Cardiac muscle cell (in vitro differentiated cells and primary cell): ENCODE results near the gene BRI3. TPM values are rescaled to one million over a fixed set of nuclear protein-coding genes. Genes with fewer than 3 reads are reported as not detected.
A peak's percentile ranks its signal among the peaks of the same experiment; 100 is the strongest.

ENCODE experiments used
- DNase-seq, 2 donors: peaks; one replicate each; pipeline versions ENCODE4 v3.0.0 to v3.0.0-alpha.2; 2010 to 2017; ENCODE audit warnings: low read depth in 1 of 2, low spot score in 1 of 2
- H3K27ac ChIP-seq: fragments of 200-600 bp; sonication (generic); 2 replicates; pipeline ENCODE4 v1.5.1; 2016
- H3K27me3 ChIP-seq: fragments of 200-600 bp; sonication (generic); 2 replicates; pipeline ENCODE4 v1.6.0; 2016; ENCODE audit warnings: control low read depth
- H3K36me3 ChIP-seq: fragments of 200-600 bp; sonication (generic); 2 replicates; pipeline ENCODE4 v1.5.1; 2016; ENCODE audit warnings: control low read depth
- H3K4me1 ChIP-seq: fragments of 200-600 bp; sonication (generic); 2 replicates; pipeline ENCODE4 v1.8.1; 2017; ENCODE audit warnings: low read depth, mild to moderate bottlenecking, mixed run types
- H3K4me3 ChIP-seq: fragments of 200-600 bp; sonication (generic); 2 replicates; pipeline ENCODE4 v1.5.1; 2016; ENCODE audit warnings: mild to moderate bottlenecking
- H3K9me3 ChIP-seq: fragments of 200-600 bp; sonication (generic); 2 replicates; pipeline ENCODE4 v1.5.1; 2017; ENCODE audit warnings: low read depth, mild to moderate bottlenecking, control low read depth
- polyA plus RNA-seq: library from polyadenylated mRNA; unstranded; fragments of >200 nt; fragmentation: Nextera tagmentation; extraction: Ambion mirVana; gene quantifications from 2 replicates; pipeline ENCODE4 v1.2.1, GENCODE V29; 2016
- total RNA-seq: library from RNA; depleted of rRNA; stranded (reverse); fragments of >200 nt; gene quantifications from 2 replicates; pipeline ENCODE4 v1.2.3, GENCODE V29; 2016
- TF ChIP-seq, protein P1 (sequence below): IDR thresholded peaks from 2 replicates; pipeline ENCODE4 v1.5.1; 2012; ENCODE audit warnings: low read depth, mild to moderate bottlenecking, low read length

The BRI3 gene
- total and polyA plus RNA-seq, 2 experiments from 2014 or later = 23.0 to 50.8 TPM

DNA sequence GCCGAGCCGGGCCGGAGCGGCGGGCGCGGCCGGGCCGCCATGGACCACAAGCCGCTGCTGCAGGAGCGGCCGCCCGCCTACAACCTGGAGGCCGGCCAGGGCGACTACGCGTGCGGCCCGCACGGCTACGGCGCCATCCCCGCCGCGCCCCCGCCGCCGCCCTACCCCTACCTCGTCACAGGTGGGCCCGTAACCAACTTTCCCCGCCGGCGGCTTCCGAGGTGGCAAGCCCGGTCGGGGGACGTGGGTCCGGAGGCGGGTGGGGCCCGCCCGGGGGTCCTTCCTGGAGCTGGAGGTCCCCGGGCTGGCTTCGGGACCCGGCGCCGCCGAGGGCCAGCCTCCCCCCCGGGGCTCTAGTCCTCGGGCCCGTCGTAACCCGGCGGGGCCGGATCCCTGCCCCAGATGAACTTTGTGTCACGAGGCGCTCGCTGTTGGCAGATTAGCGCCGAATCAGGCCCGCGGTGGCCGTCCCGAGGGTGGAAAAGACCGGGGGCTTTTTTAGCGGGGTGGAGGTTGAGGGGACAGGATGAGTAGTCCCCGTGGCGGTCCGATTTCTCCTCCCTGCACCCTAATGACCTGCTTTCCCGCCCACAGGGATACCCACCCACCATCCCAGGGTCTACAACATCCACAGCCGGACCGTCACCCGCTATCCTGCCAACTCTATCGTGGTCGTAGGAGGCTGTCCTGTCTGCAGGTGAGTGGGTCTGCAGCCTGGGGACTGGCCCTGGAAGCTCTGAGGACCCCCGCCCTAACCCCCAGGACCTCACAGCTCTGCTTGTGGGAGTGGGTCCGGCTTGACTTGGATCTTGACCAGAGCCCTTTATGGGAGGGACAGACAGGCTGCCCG is 496 bp downstream of the BRI3 start:
- Histone ChIP-seq H3K36me3 (no peaks in the 10 kb centered on the region), H3K27me3 (no peaks in the 10 kb centered on the region), H3K9me3 (no peaks in the 10 kb centered on the region), H3K4me1 (peaks cover 22% of the 10 kb centered on the region), H3K4me3 (peak overlapping the region; percentile 100), H3K27ac (peak overlapping the region; percentile 81)
- no peak for DNase-seq
- TF ChIP-seq, protein P1, sequence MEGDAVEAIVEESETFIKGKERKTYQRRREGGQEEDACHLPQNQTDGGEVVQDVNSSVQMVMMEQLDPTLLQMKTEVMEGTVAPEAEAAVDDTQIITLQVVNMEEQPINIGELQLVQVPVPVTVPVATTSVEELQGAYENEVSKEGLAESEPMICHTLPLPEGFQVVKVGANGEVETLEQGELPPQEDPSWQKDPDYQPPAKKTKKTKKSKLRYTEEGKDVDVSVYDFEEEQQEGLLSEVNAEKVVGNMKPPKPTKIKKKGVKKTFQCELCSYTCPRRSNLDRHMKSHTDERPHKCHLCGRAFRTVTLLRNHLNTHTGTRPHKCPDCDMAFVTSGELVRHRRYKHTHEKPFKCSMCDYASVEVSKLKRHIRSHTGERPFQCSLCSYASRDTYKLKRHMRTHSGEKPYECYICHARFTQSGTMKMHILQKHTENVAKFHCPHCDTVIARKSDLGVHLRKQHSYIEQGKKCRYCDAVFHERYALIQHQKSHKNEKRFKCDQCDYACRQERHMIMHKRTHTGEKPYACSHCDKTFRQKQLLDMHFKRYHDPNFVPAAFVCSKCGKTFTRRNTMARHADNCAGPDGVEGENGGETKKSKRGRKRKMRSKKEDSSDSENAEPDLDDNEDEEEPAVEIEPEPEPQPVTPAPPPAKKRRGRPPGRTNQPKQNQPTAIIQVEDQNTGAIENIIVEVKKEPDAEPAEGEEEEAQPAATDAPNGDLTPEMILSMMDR = no peak

DNA sequence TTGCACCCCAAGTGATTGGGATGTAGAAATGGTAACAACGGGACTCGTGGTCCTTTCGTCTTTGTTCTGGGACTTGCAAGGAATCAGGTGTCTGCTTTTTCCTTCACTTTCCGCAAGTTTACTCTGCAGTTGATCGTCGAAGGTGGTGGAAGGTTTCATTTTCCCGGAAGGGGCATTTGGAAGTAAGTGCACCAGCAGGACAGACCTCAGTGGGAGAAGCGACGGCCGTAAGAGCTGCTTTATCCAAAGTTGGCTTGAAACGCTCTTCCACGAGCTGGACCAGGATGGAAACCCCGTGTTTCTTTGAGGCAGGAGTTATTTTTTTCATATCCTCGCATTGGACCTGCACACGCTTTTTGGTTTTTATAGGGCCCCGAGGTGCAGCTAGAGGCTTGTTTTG is 1.2 kb downstream of the BRI3 start:
- H3K36me3 ChIP-seq = no peaks in the 10 kb centered on the region
- no peaks in the 10 kb centered on the region for H3K27me3 ChIP-seq
- H3K4me3 ChIP-seq = peak overlapping the region; percentile 100
- no peak for DNase-seq
- H3K27ac ChIP-seq = no peak overlapping the region
- TF ChIP-seq, protein P1 = no peak
- peaks cover 29% of the 10 kb centered on the region for H3K4me1 ChIP-seq
- no peaks in the 10 kb centered on the region for H3K9me3 ChIP-seq

DNA sequence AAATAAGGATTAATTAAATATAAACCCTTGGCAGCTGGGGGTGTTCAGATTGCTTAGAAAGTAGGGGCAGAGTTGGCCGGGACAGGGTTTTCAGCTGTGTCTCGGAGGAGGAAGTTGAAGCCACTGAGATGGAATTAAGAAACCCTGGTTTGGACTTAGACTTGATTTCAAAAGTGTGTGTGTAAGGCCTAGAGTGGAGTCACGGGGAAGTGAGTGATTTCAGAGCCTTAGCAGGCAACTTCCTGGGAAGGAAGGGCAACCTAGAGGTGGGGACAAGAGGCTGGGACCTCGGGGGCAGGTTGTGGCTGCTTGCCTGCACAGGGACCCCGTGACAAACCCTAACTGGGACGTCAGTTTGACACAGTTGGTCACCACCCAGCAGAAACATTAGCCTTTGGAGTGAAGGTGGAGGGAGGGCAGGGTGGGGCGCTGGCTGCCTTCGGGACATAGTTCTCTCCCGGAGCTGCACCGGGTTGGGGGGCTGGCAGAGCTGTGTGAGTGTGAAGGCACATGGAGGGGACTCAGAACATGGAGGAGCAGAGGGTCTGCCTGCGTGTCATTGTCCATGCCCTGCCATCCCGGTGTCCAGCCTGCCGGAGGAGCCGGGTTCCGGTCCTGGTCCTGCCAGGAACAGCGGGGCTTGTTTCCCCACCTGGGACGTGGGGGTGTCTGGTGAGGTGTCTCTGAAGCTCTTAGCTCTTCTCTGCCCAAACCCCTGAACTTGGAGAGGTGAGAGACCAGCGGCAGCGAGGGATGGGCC is 1.8 kb downstream of the BRI3 start:
- TF ChIP-seq, protein P1 = no peak
- Histone ChIP-seq H3K4me1 (peaks cover 29% of the 10 kb centered on the region), H3K27ac (no peak overlapping the region), H3K27me3 (no peaks in the 10 kb centered on the region), H3K9me3 (no peaks in the 10 kb centered on the region), H3K36me3 (no peaks in the 10 kb centered on the region), H3K4me3 (no peak overlapping the region)
- peak in 1 of 2 donors; percentile 66 for DNase-seq

DNA sequence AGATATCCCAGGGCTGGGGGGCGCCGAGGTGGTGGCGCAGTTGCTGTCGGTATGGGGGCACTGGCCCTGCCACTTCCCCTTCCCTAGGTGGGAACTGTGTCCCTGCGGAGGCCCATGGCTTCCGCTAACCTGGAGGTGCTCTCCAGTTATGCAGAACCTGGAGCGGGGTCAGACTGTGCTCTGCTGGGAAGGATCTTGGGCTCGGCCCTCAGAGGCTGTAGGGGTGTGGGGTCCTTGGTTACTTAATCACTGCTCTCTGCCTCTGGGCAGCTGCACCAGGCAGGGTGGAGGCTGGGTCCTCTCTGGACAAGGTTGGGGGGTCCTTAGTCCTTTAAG is 2.4 kb downstream of the BRI3 start:
- no peak overlapping the region for H3K27ac ChIP-seq
- DNase-seq = no peak
- H3K4me3 ChIP-seq = no peak overlapping the region
- H3K36me3 ChIP-seq = no peaks in the 10 kb centered on the region
- H3K27me3 ChIP-seq = no peaks in the 10 kb centered on the region
- TF ChIP-seq, protein P1 = no peak
- no peaks in the 10 kb centered on the region for H3K9me3 ChIP-seq
- peaks cover 29% of the 10 kb centered on the region for H3K4me1 ChIP-seq

DNA sequence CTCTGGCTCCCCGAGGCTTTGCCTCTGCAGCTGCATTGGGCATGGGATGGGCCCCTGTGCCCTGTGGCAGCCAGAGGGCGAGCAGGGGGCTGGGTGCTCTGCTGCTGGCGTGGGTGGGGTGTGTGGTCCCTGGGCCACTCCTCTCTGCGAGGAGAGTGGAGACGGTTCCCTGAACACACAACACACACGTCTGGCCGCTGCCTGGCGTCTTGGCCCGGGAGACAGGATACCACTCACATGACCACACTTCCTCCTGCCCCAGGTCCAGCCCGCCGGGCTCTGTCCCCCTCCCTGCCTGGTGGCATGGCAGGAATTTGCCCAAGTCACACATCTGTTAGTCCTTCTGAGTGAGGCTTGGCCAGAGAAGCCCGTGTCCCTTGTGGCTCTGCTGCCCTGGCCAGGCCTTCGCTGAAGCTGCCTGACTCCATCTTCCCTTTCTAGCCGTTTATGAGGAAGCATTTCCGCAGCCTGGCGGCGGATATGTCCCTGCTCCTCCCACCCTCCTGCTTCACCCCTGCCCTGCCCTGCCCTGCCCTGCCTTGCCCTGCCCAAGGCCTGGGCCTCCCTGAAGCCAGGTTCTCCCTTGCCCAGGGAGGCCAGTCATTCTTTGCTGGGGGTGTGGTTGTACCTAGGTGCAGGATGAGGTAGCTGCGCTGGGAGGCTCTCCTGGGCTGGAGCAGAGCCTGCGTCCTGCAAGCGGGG is 3.0 kb downstream of the BRI3 start:
- peak overlapping the region; percentile 11 for H3K27ac ChIP-seq
- peaks cover 35% of the 10 kb centered on the region for H3K4me1 ChIP-seq
- TF ChIP-seq, protein P1 = no peak

More for the DNA sequence above, 3.0 kb downstream of the BRI3 start:
- Histone ChIP-seq H3K36me3 (no peaks in the 10 kb centered on the region), H3K4me3 (no peak overlapping the region), H3K9me3 (no peaks in the 10 kb centered on the region), H3K27me3 (no peaks in the 10 kb centered on the region)
- peak in 1 of 2 donors; percentile 71 for DNase-seq
